IMR-90 (cell line): ENCODE data around the gene PAX3. TPM values are rescaled to one million over a fixed set of nuclear protein-coding genes. Genes with fewer than 3 reads are reported as not detected.

Experiments used
- ATAC-seq: fragments of 200-7000 bp; cut with Tn5 transposase; 2 replicates; pipeline ENCODE4 v1.9.1; 2020; ENCODE audit warnings: low read depth, mild to moderate bottlenecking, moderate library complexity
- BruUV-seq: library from RNA; stranded (reverse); fragments of 400-500 nt; replicated peaks from 2 replicates; lab custom pipeline; 2021; lab: Mats Ljungman, UMichigan
- CTCF ChIA-PET: fragments of 300-600 bp; formaldehyde crosslinking; extraction: SDS; loops from one replicate; lab custom pipeline; 2021; ENCODE audit warnings: antibody characterized with exemption; lab: Yijun Ruan, JAX
- POLR2A ChIA-PET: fragments of 300-600 bp; sonication (Branson Sonifier 250); formaldehyde crosslinking; loops from one replicate; lab custom pipeline; 2022; ENCODE audit warnings: antibody characterized with exemption; ENCODE audit not compliant: unreplicated experiment; lab: Charles Lee
- DNase-seq: peaks from one replicate; pipeline ENCODE4 v3.0.0; 2013
- H2AFZ ChIP-seq: replicated peaks from 2 replicates; pipeline ENCODE3; 2013; ENCODE audit warnings: low read length, mild to moderate bottlenecking; ENCODE audit not compliant: poor library complexity
- H2AK5ac ChIP-seq: 2 replicates; pipeline ENCODE4 v1.6.1; 2013; ENCODE audit warnings: low read depth, low read length, inconsistent platforms
- H2AK9ac ChIP-seq: replicated peaks from 2 replicates; pipeline ENCODE3; 2013; ENCODE audit warnings: mild to moderate bottlenecking, low read depth, low read length, moderate library complexity; ENCODE audit not compliant: poor library complexity
- H2BK120ac ChIP-seq: 2 replicates; pipeline ENCODE4 v1.6.1; 2013; ENCODE audit warnings: low read depth, low read length, inconsistent platforms
- H2BK15ac ChIP-seq: 3 replicates; pipeline ENCODE4 v1.6.1; 2013; ENCODE audit warnings: low read depth, low read length, inconsistent platforms
- H2BK20ac ChIP-seq: 2 replicates; pipeline ENCODE4 v1.6.1; 2013; ENCODE audit warnings: low read depth, mild to moderate bottlenecking, inconsistent platforms, low read length, moderate library complexity
- H2BK5ac ChIP-seq: 2 replicates; pipeline ENCODE4 v1.6.1; 2013; ENCODE audit warnings: mild to moderate bottlenecking, low read depth, low read length, inconsistent platforms; ENCODE audit not compliant: poor library complexity, severe bottlenecking
- H3K14ac ChIP-seq: replicated peaks from 2 replicates; pipeline ENCODE4 v1.6.1; 2013; ENCODE audit warnings: low read depth, low read length, inconsistent platforms
- H3K18ac ChIP-seq: 2 replicates; pipeline ENCODE4 v1.6.1; 2013; ENCODE audit warnings: low read depth, low read length, control low read depth
- H3K23ac ChIP-seq: 2 replicates; pipeline ENCODE4 v1.6.1; 2013; ENCODE audit warnings: low read depth, low read length, inconsistent platforms
- H3K27ac ChIP-seq: 2 replicates; pipeline ENCODE4 v1.5.1; 2013; ENCODE audit warnings: mild to moderate bottlenecking, control low read depth, low read length; ENCODE audit not compliant: insufficient read depth
- H3K27me3 ChIP-seq: 2 replicates; pipeline ENCODE4 v1.6.1; 2013; ENCODE audit warnings: low read length; ENCODE audit not compliant: control insufficient read depth, insufficient read depth
- H3K36me3 ChIP-seq: 2 replicates; pipeline ENCODE4 v1.6.1; 2013; ENCODE audit warnings: low read length, mixed read lengths; ENCODE audit not compliant: control insufficient read depth, insufficient read depth
- H3K4ac ChIP-seq: 2 replicates; pipeline ENCODE4 v1.6.1; 2013; ENCODE audit warnings: low read depth, low read length, inconsistent platforms
- H3K4me1 ChIP-seq: 2 replicates; pipeline ENCODE4 v1.6.1; 2013; ENCODE audit warnings: low read length, mixed read lengths; ENCODE audit not compliant: control insufficient read depth, insufficient read depth
- H3K4me2 ChIP-seq: 2 replicates; pipeline ENCODE4 v1.6.1; 2013; ENCODE audit warnings: low read depth, mild to moderate bottlenecking, control low read depth, low read length, moderate library complexity
- H3K4me3 ChIP-seq: 2 replicates; pipeline ENCODE4 v1.5.1; 2013; ENCODE audit warnings: low read depth, mild to moderate bottlenecking, control low read depth, low read length, moderate library complexity; ENCODE audit not compliant: insufficient read depth
- H3K56ac ChIP-seq: 2 replicates; pipeline ENCODE4 v1.6.1; 2013; ENCODE audit warnings: low read length, inconsistent platforms; ENCODE audit not compliant: insufficient read depth; ENCODE audit errors: extremely low read depth
- H3K79me1 ChIP-seq, 2 experiments: 2 replicates each; pipeline ENCODE4 v1.6.1; 2013; ENCODE audit warnings: low read length in 2 of 2, inconsistent platforms in 1 of 2, low read depth in 1 of 2
- H3K9ac ChIP-seq: 2 replicates; pipeline ENCODE4 v1.6.1; 2013; ENCODE audit warnings: low read depth, low read length, control low read depth
- H3K9me1 ChIP-seq: 2 replicates; pipeline ENCODE4 v1.6.1; 2013; ENCODE audit warnings: low read length, inconsistent platforms; ENCODE audit not compliant: insufficient read depth
- H3K9me3 ChIP-seq: 2 replicates; pipeline ENCODE4 v1.6.1; 2013; ENCODE audit warnings: low read length; ENCODE audit not compliant: control insufficient read depth, insufficient read depth
- H4K20me1 ChIP-seq: 2 replicates; pipeline ENCODE4 v1.6.1; 2013; ENCODE audit warnings: low read length, inconsistent platforms; ENCODE audit not compliant: insufficient read depth
- H4K5ac ChIP-seq: 2 replicates; pipeline ENCODE4 v1.6.1; 2013; ENCODE audit warnings: mild to moderate bottlenecking, low read depth, low read length, control low read depth
- H4K8ac ChIP-seq, 2 experiments: 2 replicates each; pipeline ENCODE4 v1.6.1; 2013; ENCODE audit warnings: low read depth in 2 of 2, low read length in 2 of 2, control low read depth in 1 of 2, inconsistent platforms in 1 of 2
- H4K91ac ChIP-seq: 2 replicates; pipeline ENCODE4 v1.6.1; 2013; ENCODE audit warnings: low read depth, low read length, inconsistent platforms; ENCODE audit not compliant: insufficient read depth
- BHLHE40 ChIP-seq: fragments of 150-350 bp; IDR thresholded peaks from 2 replicates; pipeline ENCODE4 v1.6.1; 2016; ENCODE audit warnings: mild to moderate bottlenecking, low read depth, low read length
- CEBPB ChIP-seq: IDR thresholded peaks from 2 replicates; pipeline ENCODE4 v1.6.1; 2012; ENCODE audit warnings: low read depth, low read length, improper control_type of control experiment
- CHD1 ChIP-seq: IDR thresholded peaks from 2 replicates; pipeline ENCODE4 v1.6.1; 2012; ENCODE audit warnings: low read depth, low read length, improper control_type of control experiment
- FOS ChIP-seq: fragments of 150-350 bp; IDR thresholded peaks from 2 replicates; pipeline ENCODE4 v1.6.1; 2016; ENCODE audit warnings: low read depth, low read length
- MAFK ChIP-seq: IDR thresholded peaks from 2 replicates; pipeline ENCODE4 v1.6.1; 2012; ENCODE audit warnings: low read depth, low read length, improper control_type of control experiment
- MAZ ChIP-seq: IDR thresholded peaks from 2 replicates; pipeline ENCODE4 v1.6.1; 2012; ENCODE audit warnings: low read depth, mild to moderate bottlenecking, low read length, improper control_type of control experiment, moderate library complexity, borderline replicate concordance
- MXI1 ChIP-seq: IDR thresholded peaks from 2 replicates; pipeline ENCODE4 v1.6.1; 2012; ENCODE audit warnings: low read depth, mild to moderate bottlenecking, low read length, moderate library complexity, borderline replicate concordance
- NFE2L2 ChIP-seq: fragments of 150-350 bp; IDR thresholded peaks from 2 replicates; pipeline ENCODE4 v1.6.1; 2016; ENCODE audit warnings: low read depth, mild to moderate bottlenecking, low read length
- POLR2A ChIP-seq: IDR thresholded peaks from 2 replicates; pipeline ENCODE4 v1.6.1; 2012; ENCODE audit warnings: mild to moderate bottlenecking, low read depth, low read length
- RAD21 ChIP-seq: IDR thresholded peaks from 2 replicates; pipeline ENCODE4 v1.6.1; 2012; ENCODE audit warnings: low read length, improper control_type of control experiment
- RCOR1 ChIP-seq: IDR thresholded peaks from 2 replicates; pipeline ENCODE4 v1.6.1; 2012; ENCODE audit warnings: mild to moderate bottlenecking, low read length, improper control_type of control experiment; ENCODE audit not compliant: insufficient replicate concordance
- RFX5 ChIP-seq: IDR thresholded peaks from 2 replicates; pipeline ENCODE4 v1.8.0; 2012; ENCODE audit warnings: low read depth, mild to moderate bottlenecking, low read length, moderate library complexity
- SMC3 ChIP-seq: fragments of 150-350 bp; IDR thresholded peaks from 2 replicates; pipeline ENCODE4 v1.6.1; 2016; ENCODE audit warnings: low read depth, mild to moderate bottlenecking, antibody characterized with exemption, low read length, moderate library complexity
- WGBS, 2 experiments: methylation state at CpG; one replicate each; pipeline versions ENCODE4 v1.1.5 to v1.1.7; 2013; ENCODE audit warnings: missing lambda C conversion rate in 2 of 2; ENCODE audit not compliant: insufficient read length in 1 of 2; ENCODE audit errors: extremely low coverage in 2 of 2; 5-methylcytosine and 5-hydroxymethylcytosine counted together
- dilution Hi-C: fragments of 300-500 bp; cut with HindIII; formaldehyde crosslinking; loops from one replicate; pipeline ENCODE4 v1.14.3; 2018; ENCODE audit warnings: low sequenced_read_pairs; ENCODE audit not compliant: unreplicated experiment
- in situ Hi-C: fragments of 300-500 bp; cut with MboI; formaldehyde crosslinking; loops from 3 replicates; pipeline ENCODE4 v1.14.3; 2019; ENCODE audit warnings: low sequenced_read_pairs, inconsistent platforms, mixed read lengths
- intact Hi-C: fragments of 100-400 bp; cut with micrococcal nuclease; formaldehyde crosslinking; loops from 2 replicates; pipeline ENCODE4 v1.10.0; 2022
- polyA plus RNA-seq, 3 experiments: library from polyadenylated mRNA; depleted of rRNA; stranded (reverse); fragments of >200 nt; gene quantifications; 2 replicates each; pipeline ENCODE4 v1.2.3, GENCODE V29; 2012; ENCODE audit warnings: low replicate concordance in 1 of 3
- total RNA-seq: library from RNA; depleted of rRNA; stranded (reverse); fragments of >200 nt; gene quantifications from 2 replicates; pipeline ENCODE4 v1.2.3, GENCODE V29; 2012
- TF ChIP-seq, protein P1 (sequence below): fragments of 150-350 bp; IDR thresholded peaks from 2 replicates; pipeline ENCODE4 v1.6.1; 2017; ENCODE audit warnings: mild to moderate bottlenecking, antibody characterized with exemption, low read length, low read depth
- TF ChIP-seq, protein P2 (sequence below): fragments of 150-350 bp; IDR thresholded peaks from 2 replicates; pipeline ENCODE4 v1.6.1; 2016; ENCODE audit warnings: low read depth, mild to moderate bottlenecking, low read length, moderate library complexity, borderline replicate concordance

PAX3 gene
- total and polyA plus RNA-seq, 2 of the 4 experiments (the other 2 are of a cell fraction), result not detected

DNA sequence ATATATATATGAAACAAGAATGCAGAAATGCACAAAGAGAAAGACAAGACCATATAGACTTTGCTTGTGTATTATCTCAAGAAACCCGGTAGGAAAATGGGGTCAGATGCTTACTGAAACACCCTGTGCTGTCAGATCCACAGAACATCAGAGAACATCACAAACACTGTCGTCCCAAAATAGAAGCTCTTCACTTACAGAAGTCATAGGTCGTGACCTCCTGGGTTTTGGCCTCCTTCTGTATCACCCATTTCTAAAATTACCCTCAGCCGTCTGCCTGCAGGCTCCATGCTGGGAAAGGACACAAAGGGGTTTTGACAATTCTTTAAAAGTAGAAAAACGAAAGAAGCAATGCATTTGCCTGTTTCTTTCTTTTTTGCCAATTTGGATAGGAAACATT, 137.9 kb downstream of the PAX3 start:
- H3K4me1 ChIP-seq, result no peaks in the 10 kb centered on the region
- H3K9me3 ChIP-seq, result no peaks in the 10 kb centered on the region
- no peak overlapping the region for H3K4me2 ChIP-seq
- intact Hi-C loops, result no loop called here
- H4K5ac ChIP-seq, result no peak overlapping the region
- ATAC-seq (no peak), DNase-seq (no peak)
- dilution Hi-C loops, result no loop called here
- H2AK5ac ChIP-seq, result no peak overlapping the region
- no peak overlapping the region for H3K4ac ChIP-seq
- no peaks in the 10 kb centered on the region for H3K9me1 ChIP-seq
- H2BK15ac ChIP-seq, result no peak overlapping the region
- H3K14ac ChIP-seq, result no peak overlapping the region
- in situ Hi-C loops, result no loop called here
- POLR2A ChIA-PET, result interaction anchor here (0.6 kb wide), 1 partner anchor 349 kb away, joined by 3 read pairs; no protein-coding TSS in a partner anchor
- H2AK9ac ChIP-seq, result no peak overlapping the region
- H4K20me1 ChIP-seq, result no peaks in the 10 kb centered on the region
- no peak overlapping the region for H2BK5ac ChIP-seq
- no peak overlapping the region for H3K23ac ChIP-seq
- H3K4me3 ChIP-seq, result no peak overlapping the region
- H3K27me3 ChIP-seq, result no peaks in the 10 kb centered on the region
- H3K56ac ChIP-seq, result no peak overlapping the region
- H3K27ac ChIP-seq, result no peak overlapping the region
- no peak overlapping the region for H3K18ac ChIP-seq
- H3K79me1 ChIP-seq, result no peaks in the 10 kb centered on the region
- CTCF ChIA-PET, result no interaction called here
- no peak overlapping the region for H4K8ac ChIP-seq
- H3K36me3 ChIP-seq, result no peaks in the 10 kb centered on the region
- no peak for TF ChIP-seq RCOR1
- TF ChIP-seq CEBPB, result no peak
- TF ChIP-seq SMC3, result no peak
- TF ChIP-seq POLR2A, result no peak
- TF ChIP-seq MAFK, result no peak
- TF ChIP-seq BHLHE40, result no peak
- TF ChIP-seq FOS, result no peak
- TF ChIP-seq, protein P1, sequence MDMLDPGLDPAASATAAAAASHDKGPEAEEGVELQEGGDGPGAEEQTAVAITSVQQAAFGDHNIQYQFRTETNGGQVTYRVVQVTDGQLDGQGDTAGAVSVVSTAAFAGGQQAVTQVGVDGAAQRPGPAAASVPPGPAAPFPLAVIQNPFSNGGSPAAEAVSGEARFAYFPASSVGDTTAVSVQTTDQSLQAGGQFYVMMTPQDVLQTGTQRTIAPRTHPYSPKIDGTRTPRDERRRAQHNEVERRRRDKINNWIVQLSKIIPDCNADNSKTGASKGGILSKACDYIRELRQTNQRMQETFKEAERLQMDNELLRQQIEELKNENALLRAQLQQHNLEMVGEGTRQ, result no peak
- no peak for TF ChIP-seq RAD21
- no peak for TF ChIP-seq RFX5
- no peak for TF ChIP-seq NFE2L2
- TF ChIP-seq, protein P2, sequence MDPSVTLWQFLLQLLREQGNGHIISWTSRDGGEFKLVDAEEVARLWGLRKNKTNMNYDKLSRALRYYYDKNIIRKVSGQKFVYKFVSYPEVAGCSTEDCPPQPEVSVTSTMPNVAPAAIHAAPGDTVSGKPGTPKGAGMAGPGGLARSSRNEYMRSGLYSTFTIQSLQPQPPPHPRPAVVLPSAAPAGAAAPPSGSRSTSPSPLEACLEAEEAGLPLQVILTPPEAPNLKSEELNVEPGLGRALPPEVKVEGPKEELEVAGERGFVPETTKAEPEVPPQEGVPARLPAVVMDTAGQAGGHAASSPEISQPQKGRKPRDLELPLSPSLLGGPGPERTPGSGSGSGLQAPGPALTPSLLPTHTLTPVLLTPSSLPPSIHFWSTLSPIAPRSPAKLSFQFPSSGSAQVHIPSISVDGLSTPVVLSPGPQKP, result no peak
- no peak for TF ChIP-seq CHD1
- TF ChIP-seq MAZ, result no peak
- TF ChIP-seq MXI1, result no peak
- no peak overlapping the region for H2BK120ac ChIP-seq
- no CpG with 5 or more reads among the region's 5 CpGs for WGBS, 2 experiments
- no peak overlapping the region for H2AFZ ChIP-seq
- H3K9ac ChIP-seq, result no peak overlapping the region
- no peak overlapping the region for H2BK20ac ChIP-seq
- no TSS peak for BruUV-seq
- no peak overlapping the region for H4K91ac ChIP-seq
